Right atrium auricular region (tissue), 2 donors: ENCODE measurements around the gene GNA14. TPM values are rescaled to one million over a fixed set of nuclear protein-coding genes. Genes with fewer than 3 reads are reported as not detected.
"Not testable (repeated sequence)": the region's sequence is repeated elsewhere in the genome, so short reads cannot be mapped to it uniquely, and the experiment has no call there.

Experiments used
- DNase-seq: peaks from one replicate; pipeline ENCODE4 v3.0.0-alpha.2; 2019; ENCODE audit warnings: low spot score
- H3K27ac ChIP-seq, 2 donors: fragments of 200-600 bp; sonication (generic); 1 replicate in 1 of 2; 2 replicates in 1 of 2; pipeline ENCODE4 v1.5.1; 2016 to 2019
- H3K27me3 ChIP-seq, 2 donors: fragments of 200-600 bp; sonication (generic); one replicate each; pipeline versions ENCODE4 v1.5.1 to v1.6.0; 2017 to 2019
- H3K36me3 ChIP-seq: fragments of 200-600 bp; sonication (generic); one replicate; pipeline ENCODE4 v1.5.1; 2016
- H3K4me1 ChIP-seq, 2 donors: fragments of 200-600 bp; sonication (generic); one replicate each; pipeline versions ENCODE4 v1.5.1 to v1.6.0; 2017 to 2019
- H3K4me3 ChIP-seq, 2 donors: fragments of 200-600 bp; sonication (generic); 1 replicate in 1 of 2; 2 replicates in 1 of 2; pipeline ENCODE4 v1.5.1; 2017 to 2019; ENCODE audit warnings: mild to moderate bottlenecking in 1 of 2, moderate library complexity in 1 of 2
- H3K9me3 ChIP-seq, 2 donors: fragments of 200-600 bp; sonication (generic); one replicate each; pipeline ENCODE4 v1.5.1; 2019
- CTCF ChIP-seq, 2 donors: fragments of 200-600 bp; sonication (generic); IDR thresholded peaks; one replicate each; pipeline ENCODE4 v1.5.1; 2019; ENCODE audit warnings: antibody characterized with exemption in 2 of 2
- total RNA-seq, 2 donors: library from RNA; depleted of rRNA; stranded (reverse); fragments of >200 nt; gene quantifications; one replicate each; pipeline ENCODE4 v1.1.0, GENCODE V29; 2016

The GNA14 gene
- total RNA-seq, 2 donors from 2014 or later = 2.2 to 4.3 TPM

- Histone ChIP-seq H3K4me3 (no peak overlapping the region), H3K27me3 (no peaks in the 10 kb centered on the region), H3K36me3 (no peaks in the 10 kb centered on the region), H3K27ac (no peak overlapping the region), H3K4me1 (peaks cover 0 to 8% of the 10 kb centered on the region in 2 donors), H3K9me3 (no peaks in the 10 kb centered on the region)
- no peak for DNase-seq
- TF ChIP-seq CTCF (IDR thresholded peaks at IDR 0.05) = no peak
Measured at GRCh38 chr9:77505232-77505631, 142.9 kb downstream of the GNA14 start.

- DNase-seq = no peak
- peaks cover 0 to 5% of the 10 kb centered on the region in 2 donors for H3K4me1 ChIP-seq
- no peaks in the 10 kb centered on the region for H3K27me3 ChIP-seq
- TF ChIP-seq CTCF (IDR thresholded peaks at IDR 0.05) = no peak
- H3K27ac ChIP-seq = no peak overlapping the region
- H3K4me3 ChIP-seq = no peak overlapping the region
- H3K9me3 ChIP-seq = no peaks in the 10 kb centered on the region
- H3K36me3 ChIP-seq = no peaks in the 10 kb centered on the region
Measured at GRCh38 chr9:77502568-77502967, 145.6 kb downstream of the GNA14 start.

- H3K4me1 ChIP-seq = no peaks in the 10 kb centered on the region
- no peak for TF ChIP-seq CTCF (IDR thresholded peaks at IDR 0.05)
- H3K9me3 ChIP-seq = no peaks in the 10 kb centered on the region
- DNase-seq = no peak
- H3K36me3 ChIP-seq = no peaks in the 10 kb centered on the region
- no peak overlapping the region for H3K4me3 ChIP-seq
- H3K27me3 ChIP-seq = no peaks in the 10 kb centered on the region
- peak overlapping the region in 1 of 2 donors; percentile 2 for H3K27ac ChIP-seq
Measured at GRCh38 chr9:77498891-77499290, 149.2 kb downstream of the GNA14 start.

- no peak overlapping the region for H3K4me3 ChIP-seq
- no peak overlapping the region for H3K27ac ChIP-seq
- no peaks in the 10 kb centered on the region for H3K9me3 ChIP-seq
- no peak for DNase-seq
- TF ChIP-seq CTCF (IDR thresholded peaks at IDR 0.05) = no peak
- H3K27me3 ChIP-seq = no peaks in the 10 kb centered on the region
- no peaks in the 10 kb centered on the region for H3K36me3 ChIP-seq
- H3K4me1 ChIP-seq = no peaks in the 10 kb centered on the region
Measured at GRCh38 chr9:77497322-77498198, 150.6 kb downstream of the GNA14 start.

- H3K4me3 ChIP-seq = no peak overlapping the region
- DNase-seq = no peak
- H3K27ac ChIP-seq = peak overlapping the region in 1 of 2 donors; percentile 4
- no peaks in the 10 kb centered on the region for H3K27me3 ChIP-seq
- TF ChIP-seq CTCF (IDR thresholded peaks at IDR 0.05) = no peak
- peaks cover 0 to 5% of the 10 kb centered on the region in 2 donors for H3K9me3 ChIP-seq
- H3K4me1 ChIP-seq = no peaks in the 10 kb centered on the region
- no peaks in the 10 kb centered on the region for H3K36me3 ChIP-seq
Measured at GRCh38 chr9:77495834-77496671, 152.1 kb downstream of the GNA14 start.

- not testable (repeated sequence) for H3K4me3 ChIP-seq, H3K27ac ChIP-seq, DNase-seq, H3K36me3 ChIP-seq, H3K27me3 ChIP-seq, H3K4me1 ChIP-seq
- peaks cover 0 to 14% of the 10 kb centered on the region in 2 donors for H3K9me3 ChIP-seq
Measured at GRCh38 chr9:77490279-77490678, 157.8 kb downstream of the GNA14 start.

- not testable (repeated sequence) for H3K27ac ChIP-seq, H3K27me3 ChIP-seq, H3K4me3 ChIP-seq, H3K36me3 ChIP-seq, H3K4me1 ChIP-seq, DNase-seq
- H3K9me3 ChIP-seq = peaks cover 0 to 14% of the 10 kb centered on the region in 2 donors
Measured at GRCh38 chr9:77489405-77490163, 158.5 kb downstream of the GNA14 start.
